ENCODE measurements around the gene CAPZB.

CAPZB gene

GRCh38 chr1:19447550-19447949 is 37.8 kb downstream of the CAPZB start:
- no peak for DNase-seq

- DNase-seq, result no peak
Observed at GRCh38 chr1:19445417-19446342, 39.7 kb downstream of the CAPZB start.

DNA sequence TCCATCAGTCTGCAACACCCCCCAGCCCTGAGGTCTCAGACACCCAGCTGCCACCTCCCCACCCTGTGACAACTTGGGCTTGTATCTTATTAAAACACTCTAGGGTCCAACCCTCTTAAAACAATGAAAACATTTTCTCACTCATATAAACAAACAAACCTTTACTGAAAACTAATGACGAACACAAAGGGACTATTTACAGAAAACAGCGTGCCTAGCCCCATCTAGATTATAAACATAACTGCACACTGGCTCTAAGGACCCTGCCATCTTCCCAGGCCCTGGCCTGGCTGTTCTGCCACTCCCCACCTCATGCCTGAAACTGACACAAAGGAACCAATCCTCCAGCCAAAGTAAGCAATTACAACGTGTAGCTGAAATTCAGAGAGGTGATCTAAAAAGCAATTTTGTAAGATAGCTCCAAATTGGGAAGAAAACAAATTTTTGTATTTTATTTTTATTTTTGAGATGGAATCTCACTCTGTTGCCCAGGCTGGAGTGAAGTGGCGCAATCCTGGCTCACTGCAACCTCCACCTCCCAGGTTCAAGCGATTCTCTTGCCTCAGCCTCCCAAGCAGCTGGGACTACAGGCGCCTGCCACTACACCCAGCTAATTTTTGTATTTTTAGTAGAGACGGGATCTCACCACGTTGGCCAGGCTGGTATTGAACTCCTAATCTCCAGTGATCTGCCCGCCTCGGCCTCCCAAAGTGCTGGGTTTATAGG is 40.9 kb downstream of the CAPZB start:
- DNase-seq, result no peak

- DNase-seq, result no peak
Observed at GRCh38 chr1:19443326-19443725, 42.0 kb downstream of the CAPZB start.

DNA sequence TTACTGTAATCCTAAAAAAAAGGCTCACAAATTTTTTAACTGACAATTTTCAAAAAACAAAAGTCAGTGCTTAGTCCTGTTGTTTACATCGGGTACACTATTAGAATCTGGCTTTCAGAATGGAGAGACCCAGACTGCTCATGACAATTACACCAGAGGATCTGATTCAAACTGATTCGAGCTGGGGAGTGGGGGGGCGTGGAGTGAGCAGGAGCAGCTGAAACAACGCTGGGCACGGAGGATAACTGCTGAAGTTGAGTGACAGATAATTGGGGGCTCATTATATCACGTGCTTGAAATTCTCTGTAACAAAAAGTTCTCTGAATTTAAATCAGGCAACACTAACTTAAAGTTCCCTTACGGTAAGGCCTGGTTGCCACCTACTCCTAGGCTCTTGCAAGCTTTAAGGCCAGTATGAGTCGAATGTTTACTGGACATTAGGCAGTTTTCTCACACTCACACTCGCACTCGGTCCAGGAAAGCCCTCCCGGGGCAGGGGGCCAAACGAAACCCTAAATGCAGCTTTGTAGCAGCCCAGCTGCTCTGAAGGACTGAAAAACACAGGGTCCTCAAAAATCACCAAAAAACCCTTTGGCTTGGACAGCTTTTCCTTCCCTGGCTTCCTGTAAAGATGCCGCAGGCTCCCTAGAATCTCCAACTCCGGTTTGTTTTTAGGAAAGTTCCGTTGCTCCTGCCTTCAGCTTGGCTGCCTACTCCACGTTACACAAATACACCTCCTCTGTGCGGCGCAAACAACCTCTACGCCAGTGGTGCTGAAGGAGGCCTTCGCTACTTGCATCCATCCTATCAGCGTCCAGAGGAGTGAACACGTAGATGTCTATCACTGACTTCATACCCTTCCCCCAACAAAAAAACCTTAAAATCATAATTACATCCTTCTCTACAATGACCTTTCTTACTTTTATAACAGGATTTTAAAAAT is 42.9 kb downstream of the CAPZB start:
- no peak for DNase-seq

- no peak for DNase-seq
Observed at GRCh38 chr1:19441048-19441780, 44.1 kb downstream of the CAPZB start.

- no peak for DNase-seq
Observed at GRCh38 chr1:19439464-19440171, 45.7 kb downstream of the CAPZB start.

GRCh38 chr1:19438516-19439195 is 46.7 kb downstream of the CAPZB start:
- no peak for DNase-seq

GRCh38 chr1:19437891-19438294 is 47.4 kb downstream of the CAPZB start:
- no peak for DNase-seq

GRCh38 chr1:19436716-19437476 is 48.4 kb downstream of the CAPZB start:
- DNase-seq, result no peak

DNA sequence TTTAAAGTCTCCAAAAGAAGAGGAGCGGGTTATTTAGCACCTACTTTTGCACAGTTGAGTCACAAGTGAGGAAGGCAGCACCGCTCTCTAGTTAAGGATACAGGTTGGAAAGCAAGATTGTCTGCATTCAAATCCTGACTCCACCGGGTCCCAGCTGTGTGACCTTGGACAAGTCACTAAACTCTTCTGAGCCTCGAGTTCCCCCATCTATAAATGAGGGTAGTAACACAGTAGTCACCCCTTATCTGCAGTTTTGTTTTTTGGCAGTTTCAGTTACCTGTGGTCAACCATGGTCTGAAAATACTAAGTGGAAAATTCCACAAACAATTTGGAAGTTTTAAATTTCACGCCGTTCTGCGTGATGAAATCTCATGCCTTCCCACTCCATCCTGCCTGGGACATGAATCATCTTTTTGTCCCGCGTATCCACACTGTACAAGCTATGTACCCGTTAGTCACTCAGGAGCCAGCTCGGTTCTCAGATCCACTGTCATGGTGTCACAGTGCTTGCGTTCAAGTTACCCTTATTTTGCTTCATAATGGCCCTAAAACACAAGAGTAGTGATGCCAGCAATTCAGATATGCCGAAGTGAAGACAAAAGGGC is 49.4 kb downstream of the CAPZB start:
- no peak for DNase-seq

- DNase-seq, result no peak
Observed at GRCh38 chr1:19435181-19435580, 50.2 kb downstream of the CAPZB start.

DNA sequence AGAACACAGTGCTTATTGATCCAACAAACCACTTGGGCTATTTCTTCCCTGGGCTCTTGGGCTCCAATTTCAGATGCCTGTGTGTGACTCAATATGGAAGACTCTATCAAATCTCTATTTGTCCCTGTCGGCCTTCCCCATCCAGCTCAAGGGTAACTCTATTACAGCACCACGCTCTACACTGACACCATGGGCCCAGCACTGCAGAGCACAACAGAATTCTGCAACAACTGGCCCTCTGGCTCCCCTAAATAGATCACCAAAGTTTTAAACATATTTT is 51.7 kb downstream of the CAPZB start:
- DNase-seq, result no peak

DNA sequence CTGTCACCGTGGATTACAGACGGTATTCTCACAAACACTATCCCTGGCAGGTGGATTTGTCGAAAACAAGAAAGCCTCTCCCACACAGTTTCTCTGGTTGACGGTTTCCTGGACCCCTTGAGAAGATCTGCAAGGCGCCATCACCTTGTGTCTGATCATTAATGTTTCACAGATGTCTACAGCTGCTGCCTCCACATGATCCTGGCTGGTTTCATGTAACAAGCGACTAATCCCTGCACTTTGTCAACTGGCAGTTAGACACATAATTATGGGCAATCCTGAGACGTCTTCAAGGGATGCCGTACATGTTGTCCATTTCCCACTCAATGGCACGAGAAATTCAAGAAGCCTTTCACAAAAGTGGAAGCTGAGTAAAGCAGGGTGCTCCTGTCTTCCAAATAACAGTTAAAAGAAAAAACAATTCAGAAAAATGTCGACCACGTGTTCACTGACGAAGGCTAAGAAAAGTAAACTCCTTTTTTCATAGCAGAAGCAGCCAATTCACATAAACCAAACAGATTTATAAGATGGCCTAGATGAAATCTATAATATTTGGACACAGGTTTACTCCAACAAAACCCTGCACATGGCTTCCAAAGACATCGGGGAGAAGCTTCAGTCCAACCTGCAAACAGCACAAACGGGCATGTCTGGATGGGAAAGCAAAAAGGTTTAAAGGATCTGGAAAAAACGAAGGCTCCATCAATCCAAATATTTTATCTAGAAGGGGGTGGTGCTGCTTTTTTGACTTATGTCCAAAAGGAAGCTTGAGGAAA is 52.2 kb downstream of the CAPZB start:
- no peak for DNase-seq

DNA sequence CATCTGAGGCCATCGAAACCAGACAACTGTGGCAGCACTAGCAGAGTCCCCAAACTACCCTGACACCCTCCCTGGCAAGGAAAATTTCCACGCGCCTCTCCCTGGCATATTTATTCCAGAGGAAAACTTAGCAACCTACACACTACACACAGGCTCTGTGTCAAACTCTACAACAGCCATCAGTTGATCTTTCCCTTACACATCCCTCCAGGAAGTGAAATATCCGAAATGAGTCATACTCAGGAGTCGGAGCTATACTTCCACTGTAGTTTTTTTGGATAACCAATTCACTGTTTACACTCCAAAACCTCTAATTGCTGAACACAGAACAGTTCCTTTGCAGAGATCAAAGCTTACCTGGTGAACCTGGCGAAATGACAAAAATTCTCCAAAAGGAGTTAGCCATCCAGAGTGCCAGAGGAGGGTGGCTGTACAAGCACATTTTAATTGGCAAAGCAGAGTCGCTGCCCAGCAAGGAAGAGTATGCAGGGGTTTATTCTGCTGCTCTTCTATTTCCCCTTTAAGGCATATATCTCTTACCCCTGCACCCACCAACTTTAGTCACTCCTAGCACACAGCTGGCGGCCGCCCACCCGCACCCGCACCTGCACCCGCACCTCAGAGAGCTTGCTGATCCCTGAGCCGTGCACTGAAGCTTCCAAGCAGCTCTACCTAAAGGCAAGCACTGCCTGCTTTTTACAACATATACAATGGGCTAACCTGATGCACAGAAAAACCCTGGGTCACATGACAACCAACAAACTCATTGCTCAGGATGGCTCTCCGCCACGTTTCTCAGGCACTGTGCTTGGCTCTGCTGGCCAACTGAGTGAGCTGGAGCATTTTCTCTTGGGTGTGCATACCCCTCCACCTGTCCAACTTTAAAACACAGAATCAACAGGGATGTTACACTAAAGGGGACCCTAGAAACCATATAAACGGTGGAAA is 54.9 kb downstream of the CAPZB start:
- DNase-seq, result no peak

- peak; percentile 35 for DNase-seq
Observed at GRCh38 chr1:19429611-19430010, 55.7 kb downstream of the CAPZB start.

- DNase-seq, result no peak
Observed at GRCh38 chr1:19427087-19427781, 58.1 kb downstream of the CAPZB start.

Measured in NCI-H446 treated with DMSO at 0.1 percent for 48 hours (cell line).